ENCODE results near the gene STK17B. TPM values are rescaled to one million over a fixed set of nuclear protein-coding genes. Genes with fewer than 3 reads are reported as not detected.

The STK17B gene
- 10 to 100 TPM; 40.2 to 47.6 TPM for total RNA-seq

DNA sequence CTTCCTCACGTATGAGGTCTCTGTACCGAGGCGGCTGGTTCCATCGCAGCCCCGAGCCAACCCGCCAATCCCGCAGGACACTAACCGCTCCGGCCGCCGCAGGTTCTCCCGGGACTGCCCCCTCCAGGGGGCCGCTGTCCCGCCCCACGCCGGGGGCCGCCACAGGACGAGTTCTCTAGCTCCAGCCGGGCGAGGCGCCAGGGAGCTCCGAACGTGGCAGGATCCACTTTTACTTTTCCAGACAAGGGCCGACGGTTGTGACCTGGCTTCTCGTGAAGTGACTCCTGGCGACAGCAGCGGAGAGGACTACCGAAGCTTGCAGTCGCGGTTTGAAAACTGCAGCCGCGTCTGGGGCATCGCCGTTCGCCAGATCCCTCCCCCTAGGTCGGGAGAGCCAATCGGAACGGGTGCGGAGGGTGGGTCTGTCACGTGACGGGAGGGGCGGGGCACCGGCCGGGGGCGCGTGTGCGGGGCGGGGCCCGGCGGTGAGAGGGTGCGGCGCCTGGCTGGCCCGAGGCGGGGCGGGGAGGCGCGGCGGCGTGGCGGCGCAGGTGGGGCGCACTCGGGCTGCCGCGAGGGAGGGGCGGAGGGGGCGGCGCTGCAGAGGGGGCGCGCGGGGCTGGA, at the start of gene STK17B:
Gene STK17B, minus strand, starts transcription at position 331 of the 624 bp plus-strand sequence. CDS start 8,195 bp downstream, outside the sequence.
- Histone ChIP-seq H3K9me3 (no peaks in the 10 kb centered on the region), H3K4me1 (ENCODE audit: control insufficient read depth in 1 of 2, low read depth in 2 of 2) (peaks cover 10 to 25% of the 10 kb centered on the region in 2 donors), H3K27me3 (replicated peaks; ENCODE audit: insufficient read depth) (no peaks in the 10 kb centered on the region), H3K36me3 (no peaks in the 10 kb centered on the region), H3K27ac (peak within 1 kb of the TSS; percentile 80 to 85), H3K4me3 (peak within 1 kb of the TSS; percentile 95)
- peak; percentile 76 for DNase-seq (ENCODE audit: low spot score)
- TF ChIP-seq, protein P1, sequence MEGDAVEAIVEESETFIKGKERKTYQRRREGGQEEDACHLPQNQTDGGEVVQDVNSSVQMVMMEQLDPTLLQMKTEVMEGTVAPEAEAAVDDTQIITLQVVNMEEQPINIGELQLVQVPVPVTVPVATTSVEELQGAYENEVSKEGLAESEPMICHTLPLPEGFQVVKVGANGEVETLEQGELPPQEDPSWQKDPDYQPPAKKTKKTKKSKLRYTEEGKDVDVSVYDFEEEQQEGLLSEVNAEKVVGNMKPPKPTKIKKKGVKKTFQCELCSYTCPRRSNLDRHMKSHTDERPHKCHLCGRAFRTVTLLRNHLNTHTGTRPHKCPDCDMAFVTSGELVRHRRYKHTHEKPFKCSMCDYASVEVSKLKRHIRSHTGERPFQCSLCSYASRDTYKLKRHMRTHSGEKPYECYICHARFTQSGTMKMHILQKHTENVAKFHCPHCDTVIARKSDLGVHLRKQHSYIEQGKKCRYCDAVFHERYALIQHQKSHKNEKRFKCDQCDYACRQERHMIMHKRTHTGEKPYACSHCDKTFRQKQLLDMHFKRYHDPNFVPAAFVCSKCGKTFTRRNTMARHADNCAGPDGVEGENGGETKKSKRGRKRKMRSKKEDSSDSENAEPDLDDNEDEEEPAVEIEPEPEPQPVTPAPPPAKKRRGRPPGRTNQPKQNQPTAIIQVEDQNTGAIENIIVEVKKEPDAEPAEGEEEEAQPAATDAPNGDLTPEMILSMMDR (IDR thresholded peaks at IDR 0.05) = peak; percentile 21
- ATAC-seq (ENCODE audit: insufficient number of reproducible peaks, low FRiP score, low read depth) = peak; percentile 85

DNA sequence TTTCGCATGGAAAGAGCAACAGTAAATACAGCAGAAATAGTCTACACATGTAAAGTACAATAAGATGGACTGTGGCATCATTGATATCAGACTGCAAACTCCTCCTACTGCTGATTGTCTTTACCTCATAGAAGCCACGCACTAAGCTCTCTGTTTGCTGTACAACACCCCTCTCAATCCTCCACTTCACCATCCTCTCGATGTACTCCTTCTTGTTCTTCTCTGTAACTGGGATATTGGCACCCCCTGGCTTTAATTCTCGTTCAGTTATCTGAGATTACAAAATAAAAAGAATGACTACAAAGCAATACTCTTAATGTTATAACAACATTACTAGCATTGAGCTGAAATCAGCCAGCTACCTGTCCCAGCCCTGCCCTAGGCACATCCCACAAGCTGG, 49.3 kb upstream of the STK17B start:
- Histone ChIP-seq H3K27ac (no peak overlapping the region), H3K4me1 (ENCODE audit: control insufficient read depth in 1 of 2, low read depth in 2 of 2) (peaks cover 7 to 9% of the 10 kb centered on the region in 2 donors), H3K4me3 (no peak overlapping the region), H3K9me3 (no peaks in the 10 kb centered on the region), H3K36me3 (no peaks in the 10 kb centered on the region), H3K27me3 (replicated peaks; ENCODE audit: insufficient read depth) (no peaks in the 10 kb centered on the region)
- TF ChIP-seq, protein P1 (IDR thresholded peaks at IDR 0.05) = no peak
- no peak for ATAC-seq (ENCODE audit: insufficient number of reproducible peaks, low FRiP score, low read depth)
- no peak for DNase-seq (ENCODE audit: low spot score)

DNA sequence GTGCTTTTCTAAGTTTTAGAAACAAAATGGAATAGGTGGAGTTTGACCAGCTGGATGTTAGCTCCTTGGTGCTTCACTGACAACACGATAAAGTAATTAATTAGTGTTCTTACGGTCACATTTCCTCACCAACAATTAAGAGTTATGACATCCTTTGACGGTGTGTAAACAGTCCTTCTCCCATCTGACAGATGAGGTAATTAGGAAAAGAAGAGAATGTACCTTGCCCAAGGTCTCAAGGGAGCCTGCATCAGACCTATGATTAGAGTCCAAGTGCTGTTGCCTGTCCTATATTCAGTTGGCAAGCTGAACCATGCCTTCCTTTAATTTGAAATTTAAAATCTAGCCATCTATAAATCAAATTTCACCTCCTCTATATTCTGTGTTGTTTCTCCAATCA, 48.3 kb upstream of the STK17B start:
- ATAC-seq (ENCODE audit: insufficient number of reproducible peaks, low FRiP score, low read depth) = no peak

DNA sequence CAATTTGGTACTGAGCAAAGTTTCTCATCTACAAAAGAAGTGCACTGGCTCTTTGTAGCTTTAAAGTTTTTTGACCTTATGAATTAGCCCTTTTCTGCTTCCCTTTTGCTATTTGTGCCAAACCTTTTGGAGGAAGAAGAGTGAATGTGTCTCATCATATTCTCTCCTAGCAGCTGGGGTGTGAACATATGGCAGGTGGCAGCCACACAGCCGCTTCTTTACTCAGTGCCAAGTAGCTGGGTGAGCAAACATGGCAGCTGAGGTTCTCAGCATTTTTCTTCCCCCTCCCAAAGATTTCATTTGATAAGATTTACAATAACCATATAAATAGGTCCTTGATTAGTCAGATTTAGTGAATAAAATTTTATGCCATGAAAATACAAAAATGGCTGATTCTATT, 46.7 kb upstream of the STK17B start:
- DNase-seq (ENCODE audit: low spot score) (no peak), ATAC-seq (ENCODE audit: insufficient number of reproducible peaks, low FRiP score, low read depth) (no peak)
- H3K36me3 ChIP-seq = no peaks in the 10 kb centered on the region
- no peaks in the 10 kb centered on the region for H3K4me1 ChIP-seq (ENCODE audit: control insufficient read depth in 1 of 2, low read depth in 2 of 2)
- no peaks in the 10 kb centered on the region for H3K27me3 ChIP-seq (replicated peaks; ENCODE audit: insufficient read depth)
- TF ChIP-seq, protein P1 (IDR thresholded peaks at IDR 0.05) = no peak
- no peak overlapping the region for H3K4me3 ChIP-seq
- H3K27ac ChIP-seq = no peak overlapping the region
- no peaks in the 10 kb centered on the region for H3K9me3 ChIP-seq

More for the DNA sequence above, 48.3 kb upstream of the STK17B start:
- no peaks in the 10 kb centered on the region for H3K27me3 ChIP-seq (replicated peaks; ENCODE audit: insufficient read depth)
- TF ChIP-seq, protein P1 (IDR thresholded peaks at IDR 0.05) = no peak
- DNase-seq (ENCODE audit: low spot score) = no peak
- no peaks in the 10 kb centered on the region for H3K36me3 ChIP-seq
- no peaks in the 10 kb centered on the region for H3K4me1 ChIP-seq (ENCODE audit: control insufficient read depth in 1 of 2, low read depth in 2 of 2)
- H3K27ac ChIP-seq = no peak overlapping the region
- H3K4me3 ChIP-seq = no peak overlapping the region
- no peaks in the 10 kb centered on the region for H3K9me3 ChIP-seq

DNA sequence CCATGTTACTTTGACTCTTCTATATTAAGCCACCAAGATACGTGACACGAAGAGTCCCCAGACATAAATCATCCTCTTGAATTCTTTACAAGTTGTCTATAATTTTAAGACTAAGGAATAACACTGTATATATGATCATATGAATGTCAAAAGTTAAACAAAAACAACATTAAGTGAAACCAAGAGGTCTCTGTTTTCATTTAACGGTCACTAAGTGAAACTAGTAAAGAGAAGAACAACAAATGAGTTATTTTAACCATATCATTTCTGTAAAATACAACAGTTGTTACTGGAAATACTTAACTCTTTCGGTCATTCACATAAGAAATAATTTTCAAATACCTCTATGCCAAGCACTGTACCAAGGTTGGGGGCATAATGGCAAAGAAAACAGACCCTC, 45.7 kb upstream of the STK17B start:
- H3K36me3 ChIP-seq = no peaks in the 10 kb centered on the region
- no peak overlapping the region for H3K4me3 ChIP-seq
- no peak overlapping the region for H3K27ac ChIP-seq
- TF ChIP-seq, protein P1 (IDR thresholded peaks at IDR 0.05) = no peak
- no peaks in the 10 kb centered on the region for H3K27me3 ChIP-seq (replicated peaks; ENCODE audit: insufficient read depth)
- no peaks in the 10 kb centered on the region for H3K9me3 ChIP-seq
- no peak for ATAC-seq (ENCODE audit: insufficient number of reproducible peaks, low FRiP score, low read depth)
- DNase-seq (ENCODE audit: low spot score) = no peak
- no peaks in the 10 kb centered on the region for H3K4me1 ChIP-seq (ENCODE audit: control insufficient read depth in 1 of 2, low read depth in 2 of 2)

All from thoracic aorta (tissue), 2 donors.